Measurements from ENCODE around the gene TAF13.
A peak's percentile ranks its signal among the peaks of the same experiment; 100 is the strongest.
"Not testable (repeated sequence)": the region's sequence is repeated elsewhere in the genome, so short reads cannot be mapped to it uniquely, and the experiment has no call there.

The TAF13 gene

DNA sequence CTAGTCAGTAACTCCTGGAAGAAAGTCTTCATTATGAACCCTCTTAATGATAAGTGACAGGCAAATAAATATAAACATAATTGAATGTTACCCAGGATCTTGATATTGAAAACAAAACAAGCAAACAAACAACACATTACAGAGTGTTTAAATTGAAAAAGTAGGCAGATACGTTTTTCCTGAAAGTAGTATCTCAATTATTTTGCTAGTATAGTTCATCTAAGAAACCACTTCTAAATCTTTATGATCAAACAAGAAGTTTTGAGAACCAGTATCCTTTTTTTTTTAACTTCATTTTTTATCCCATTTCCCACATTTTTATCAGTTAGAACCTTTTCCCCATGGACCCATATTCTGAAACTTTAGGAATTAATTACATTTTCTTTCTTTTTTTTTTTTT, 30.2 kb downstream of the TAF13 start:
- no peak for DNase-seq

DNA sequence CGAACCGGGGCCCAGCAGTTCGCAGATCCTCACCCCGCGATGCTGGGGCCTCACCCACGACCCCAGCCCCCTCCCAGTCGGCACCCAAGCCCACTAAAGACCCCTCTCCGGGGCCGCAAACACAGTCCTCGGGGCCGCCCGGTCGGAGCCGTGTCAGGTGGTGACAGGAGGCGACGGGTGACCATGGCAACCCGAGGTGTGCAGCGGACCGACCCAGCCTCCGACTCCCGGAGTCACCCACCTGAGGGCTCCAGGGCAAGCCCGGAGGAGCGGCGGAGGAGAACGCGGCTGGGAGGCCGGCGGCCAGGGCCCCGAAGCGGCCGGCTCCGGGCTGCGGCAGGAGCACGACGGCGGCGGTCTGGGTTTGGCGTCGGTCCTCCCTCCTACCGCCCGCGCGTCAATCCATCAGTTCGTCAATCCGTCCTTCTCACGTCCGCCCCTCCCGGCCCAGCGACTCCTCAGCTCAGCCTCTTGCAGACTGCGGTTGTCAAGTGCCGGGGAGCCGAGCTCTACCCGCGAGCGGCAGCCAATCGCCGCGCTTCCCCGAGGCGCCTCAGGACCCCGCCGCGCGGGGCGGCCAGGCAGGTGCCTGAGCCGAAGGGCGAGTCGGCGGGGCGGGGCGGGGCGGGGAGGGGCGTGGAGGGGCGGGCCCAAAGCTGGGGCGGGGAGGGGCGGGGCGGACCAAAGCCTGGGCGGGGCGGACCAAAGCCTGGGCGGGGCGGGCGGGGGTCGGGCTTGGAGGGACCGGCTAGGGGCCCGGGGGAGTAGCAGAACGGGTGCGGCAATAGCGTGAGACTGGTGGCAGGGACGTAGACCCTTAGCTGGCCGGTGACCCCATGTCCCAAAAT, 34.0 kb downstream of the TAF13 start, which contains the start of gene WDR47:
WDR47 (minus strand) TSS at position 482 of the 848 bp plus-strand sequence. CDS start 18,590 bp downstream, outside the sequence.
- DNase-seq = peak; percentile 92

DNA sequence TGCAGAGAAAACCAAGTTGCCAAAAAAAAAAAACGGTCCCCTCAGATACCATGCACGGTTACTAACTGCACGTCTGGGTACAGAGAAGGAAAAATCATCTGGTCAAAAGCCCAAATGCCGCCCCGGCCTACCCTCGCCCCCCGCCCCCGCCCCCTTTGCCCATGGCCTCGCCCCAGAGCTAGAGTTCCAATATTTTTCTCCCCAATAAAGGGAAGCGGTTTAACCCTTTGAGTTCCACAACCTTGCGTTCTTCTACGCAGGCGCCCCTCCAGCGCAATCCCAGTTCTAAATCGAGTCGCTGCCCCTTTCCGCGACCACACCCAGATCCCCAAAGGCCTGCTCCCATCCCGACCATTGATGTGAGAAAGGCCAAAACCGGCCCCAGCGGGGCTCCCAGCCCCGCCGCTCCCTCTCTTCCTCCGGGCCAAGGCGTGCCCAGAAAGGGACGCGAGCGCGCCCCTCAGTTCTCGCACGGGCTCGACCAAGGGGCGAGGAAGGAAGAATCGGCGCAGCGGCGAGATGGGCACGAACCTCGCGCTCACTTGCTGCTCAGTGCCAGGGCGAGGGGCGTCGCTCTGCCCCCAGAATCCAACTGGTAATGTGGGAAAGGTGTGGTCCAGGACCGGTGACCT, 34.7 kb downstream of the TAF13 start:
- no peak for DNase-seq

DNA sequence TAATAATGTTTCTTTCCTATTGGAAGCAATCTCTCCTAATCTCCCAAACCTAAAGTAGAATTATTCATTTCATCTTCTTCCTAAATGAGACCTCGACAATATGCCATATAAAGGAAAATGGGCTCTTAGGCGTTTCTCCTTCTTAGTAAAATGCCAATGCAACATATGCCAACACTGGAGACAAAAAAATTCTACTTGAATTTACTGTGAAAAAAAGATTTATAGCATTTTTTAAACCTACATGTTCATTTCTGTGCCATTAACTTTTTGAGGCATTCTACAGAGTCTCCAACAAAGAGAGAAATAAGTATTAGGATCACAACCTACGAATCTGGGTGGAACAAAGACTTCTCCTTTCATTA, 35.2 kb downstream of the TAF13 start:
- DNase-seq = no peak

GRCh38 chr1:109034382-109034781, 41.4 kb downstream of the TAF13 start:
- no peak for DNase-seq

- not testable (repeated sequence) for DNase-seq
These were observed 46.3 kb downstream of the TAF13 start for GRCh38 chr1:109029493-109029892.

DNA sequence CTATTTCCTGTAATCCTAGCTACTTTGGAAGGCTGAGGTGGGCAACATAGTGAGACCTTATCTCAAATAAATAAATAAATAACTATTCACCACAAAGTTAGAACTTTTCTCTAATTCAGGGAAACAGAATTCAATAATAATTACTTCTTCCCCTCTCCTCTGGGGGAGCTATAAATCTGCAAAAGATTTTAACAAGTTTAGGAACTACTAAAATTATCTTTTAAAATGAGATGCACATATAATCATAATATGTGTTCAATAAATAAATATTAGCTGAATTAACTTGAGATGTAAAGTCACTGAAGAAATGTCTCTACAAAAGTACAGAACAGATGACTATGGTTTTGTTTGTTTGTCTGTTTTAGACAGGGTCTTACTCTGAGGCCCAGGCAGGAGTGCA, 48.0 kb downstream of the TAF13 start:
- DNase-seq = no peak

DNA sequence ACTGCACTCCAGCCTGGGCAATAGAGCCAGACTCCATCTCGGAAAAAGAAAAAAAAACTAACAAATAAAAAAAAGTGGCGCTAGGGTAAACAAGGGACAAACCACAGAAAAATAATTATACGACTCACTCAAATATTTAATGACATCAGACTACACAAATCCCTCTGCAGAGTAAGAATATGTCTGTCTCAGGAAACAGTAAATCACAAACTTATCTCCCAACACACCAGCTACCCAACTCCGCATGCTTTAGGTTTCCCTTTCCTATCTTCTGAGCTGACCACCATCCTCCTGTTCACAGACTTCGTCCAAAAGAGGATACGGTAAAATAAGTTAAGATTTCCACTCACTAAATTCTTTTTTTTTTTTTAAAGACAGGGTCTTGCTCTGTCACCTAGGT, 50.1 kb downstream of the TAF13 start:
- no peak for DNase-seq

DNA sequence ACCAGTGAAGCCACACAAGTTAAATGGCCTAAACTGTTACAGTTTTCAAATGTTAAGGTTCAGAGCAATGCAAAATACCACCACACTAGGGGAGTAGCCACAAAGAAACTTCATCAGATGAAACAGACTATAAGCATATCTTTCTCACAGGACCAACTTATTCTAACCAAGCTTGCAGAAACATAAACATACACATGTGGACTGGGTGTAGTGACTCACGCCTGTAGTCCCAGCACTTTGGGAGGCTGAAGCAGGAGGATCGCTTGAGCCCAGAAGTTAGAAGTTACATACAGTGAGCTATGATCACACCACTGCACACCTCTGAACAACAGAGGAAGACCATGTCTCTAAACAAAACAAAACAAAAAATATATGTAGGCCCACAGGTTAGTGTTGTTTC, 51.2 kb downstream of the TAF13 start:
- DNase-seq = no peak

DNA sequence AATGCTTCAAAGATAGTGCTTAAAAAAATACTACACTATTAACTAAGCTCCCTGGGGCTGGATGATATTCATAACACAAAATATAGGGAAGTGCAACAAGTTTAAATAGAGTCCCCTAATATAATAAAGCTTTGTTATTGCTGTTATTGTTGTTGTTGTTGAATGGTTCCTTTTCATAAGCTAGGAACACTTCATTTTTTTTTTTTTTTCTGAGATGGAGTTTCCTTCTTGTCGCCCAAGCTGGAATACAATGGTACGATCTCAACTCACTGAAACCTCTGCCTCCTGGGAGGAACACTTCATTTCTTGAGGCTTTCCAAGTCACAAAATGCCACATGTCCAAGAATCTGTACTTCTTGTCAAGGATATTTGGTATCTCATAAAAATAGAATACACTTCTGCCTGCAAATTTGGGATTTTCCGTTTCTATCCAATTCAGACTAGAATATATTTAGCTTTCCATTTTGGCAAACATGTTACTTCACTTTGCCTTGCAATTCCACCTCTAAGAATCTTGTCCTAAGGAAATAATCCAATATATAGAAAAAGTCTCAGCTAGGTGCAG, 55.0 kb downstream of the TAF13 start:
- DNase-seq = no peak

- DNase-seq = not testable (repeated sequence)
These were observed 58.1 kb downstream of the TAF13 start for GRCh38 chr1:109017719-109018118.

- no peak for DNase-seq
These were observed 58.7 kb downstream of the TAF13 start for GRCh38 chr1:109017134-109017533.

All from NCI-H510A treated with DMSO at 0.1 percent for 48 hours (cell line).